Measurements from ENCODE around the gene RIN3.

- TF ChIP-seq, protein P1, sequence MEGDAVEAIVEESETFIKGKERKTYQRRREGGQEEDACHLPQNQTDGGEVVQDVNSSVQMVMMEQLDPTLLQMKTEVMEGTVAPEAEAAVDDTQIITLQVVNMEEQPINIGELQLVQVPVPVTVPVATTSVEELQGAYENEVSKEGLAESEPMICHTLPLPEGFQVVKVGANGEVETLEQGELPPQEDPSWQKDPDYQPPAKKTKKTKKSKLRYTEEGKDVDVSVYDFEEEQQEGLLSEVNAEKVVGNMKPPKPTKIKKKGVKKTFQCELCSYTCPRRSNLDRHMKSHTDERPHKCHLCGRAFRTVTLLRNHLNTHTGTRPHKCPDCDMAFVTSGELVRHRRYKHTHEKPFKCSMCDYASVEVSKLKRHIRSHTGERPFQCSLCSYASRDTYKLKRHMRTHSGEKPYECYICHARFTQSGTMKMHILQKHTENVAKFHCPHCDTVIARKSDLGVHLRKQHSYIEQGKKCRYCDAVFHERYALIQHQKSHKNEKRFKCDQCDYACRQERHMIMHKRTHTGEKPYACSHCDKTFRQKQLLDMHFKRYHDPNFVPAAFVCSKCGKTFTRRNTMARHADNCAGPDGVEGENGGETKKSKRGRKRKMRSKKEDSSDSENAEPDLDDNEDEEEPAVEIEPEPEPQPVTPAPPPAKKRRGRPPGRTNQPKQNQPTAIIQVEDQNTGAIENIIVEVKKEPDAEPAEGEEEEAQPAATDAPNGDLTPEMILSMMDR (IDR thresholded peaks at IDR 0.05) = no peak
- peak in 1 of 4 donors; percentile 36 for TF ChIP-seq POLR2AphosphoS5 (IDR thresholded peaks at IDR 0.05)
- TF ChIP-seq POLR2A (IDR thresholded peaks at IDR 0.05) = no peak
- TF ChIP-seq EP300 (IDR thresholded peaks at IDR 0.05) = no peak
Observed at GRCh38 chr14:92532490-92533163, 19.0 kb downstream of the RIN3 start.
